Medulla oblongata (tissue), 1 donor: ENCODE measurements around the gene NEURL1.
"Not testable (repeated sequence)": the region's sequence is repeated elsewhere in the genome, so short reads cannot be mapped to it uniquely, and the experiment has no call there.

Experiments used
- DNase-seq: peaks from one replicate; pipeline ENCODE4 v3.0.0-alpha.2; 2015; ENCODE audit errors: extremely low spot score

The NEURL1 gene

DNA sequence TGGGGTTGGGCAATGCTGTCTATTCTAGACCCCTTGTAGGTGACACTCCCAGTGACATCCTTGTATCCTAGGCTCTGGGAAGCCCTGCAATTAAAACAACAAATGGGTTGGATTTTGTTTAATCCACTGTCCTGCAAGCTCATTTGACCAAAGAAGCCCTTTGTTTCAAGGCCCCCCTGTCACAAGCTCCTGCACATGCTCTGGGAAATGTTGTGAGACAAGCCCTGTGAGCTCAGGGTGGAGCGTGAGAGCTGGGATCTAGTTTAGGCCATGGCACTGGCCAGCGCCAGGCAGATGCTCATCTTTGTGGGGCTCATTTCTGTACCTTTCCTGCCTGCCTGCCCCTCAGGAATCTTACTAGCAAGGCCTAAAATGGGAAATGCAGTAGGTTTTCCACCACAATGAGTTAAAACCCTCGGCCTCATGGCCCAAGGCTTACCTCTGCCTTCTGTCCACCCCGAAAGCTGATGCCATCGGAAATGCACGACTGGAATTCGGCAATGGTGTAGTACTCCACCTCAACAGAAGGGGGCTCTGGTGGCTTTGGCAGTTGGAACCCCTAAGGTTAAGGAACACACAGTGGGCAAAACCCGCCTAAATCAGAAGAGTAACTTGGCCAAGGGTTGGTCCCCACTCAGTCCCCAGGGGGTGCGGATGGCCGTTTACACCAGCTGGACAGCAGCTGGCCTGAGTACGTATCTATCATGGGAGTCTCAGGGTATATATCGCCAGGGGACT, 112.0 kb downstream of the NEURL1 start:
- peak; percentile 66 for DNase-seq

DNA sequence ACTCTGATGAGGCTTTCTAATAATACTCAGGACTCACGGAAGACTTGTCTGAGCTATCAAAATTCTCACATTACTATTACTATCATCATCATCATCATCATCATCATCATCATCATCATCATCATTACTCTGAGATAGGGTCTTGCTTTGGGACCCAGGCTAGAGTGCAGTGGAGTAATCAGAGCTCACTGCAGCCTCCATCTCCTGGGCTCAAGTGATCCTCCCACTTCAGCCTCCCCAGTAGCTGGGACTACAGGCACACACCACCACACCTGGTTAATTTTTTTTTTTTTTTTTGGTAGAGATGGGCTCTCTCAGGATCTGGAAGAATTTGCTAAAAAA, 112.6 kb downstream of the NEURL1 start:
- not testable (repeated sequence) for DNase-seq

DNA sequence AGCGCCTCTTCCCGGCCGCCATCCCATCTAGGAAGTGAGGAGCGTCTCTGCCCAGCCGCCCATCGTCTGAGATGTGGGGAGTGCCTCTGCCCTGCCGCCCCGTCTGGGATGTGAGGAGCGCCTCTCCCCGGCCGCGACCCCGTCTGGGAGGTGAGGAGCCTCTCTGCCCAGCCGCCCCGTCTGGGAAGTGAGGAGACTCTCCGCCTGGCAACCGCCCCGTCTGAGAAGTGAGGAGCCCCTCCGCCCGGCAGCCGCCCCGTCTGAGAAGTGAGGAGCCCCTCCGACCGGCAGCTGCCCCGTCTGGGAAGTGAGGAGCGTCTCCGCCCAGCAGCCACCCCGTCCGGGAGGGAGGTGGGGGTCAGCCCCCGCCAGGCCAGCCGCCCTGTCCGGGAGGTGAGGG, 113.5 kb downstream of the NEURL1 start:
- DNase-seq = not testable (repeated sequence)

DNA sequence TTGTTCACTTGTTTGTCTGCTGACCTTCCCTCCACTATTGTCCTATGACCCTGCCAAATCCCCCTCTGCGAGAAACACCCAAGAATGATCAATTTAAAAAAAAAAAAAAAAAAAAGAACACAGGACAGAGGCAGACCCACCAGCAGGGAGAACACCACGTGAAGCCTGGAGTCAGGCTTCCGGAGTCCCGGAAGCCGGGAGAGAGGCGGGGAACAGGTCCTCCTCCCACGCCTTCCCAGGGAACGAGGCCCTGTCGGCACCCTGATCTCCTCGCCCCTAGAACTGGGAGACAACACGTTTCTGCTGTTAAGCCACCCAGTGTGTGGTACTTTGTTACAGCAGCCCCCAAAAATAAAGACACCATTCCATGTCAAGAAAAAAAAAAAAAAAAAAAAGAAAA, 114.6 kb downstream of the NEURL1 start:
- not testable (repeated sequence) for DNase-seq

DNA sequence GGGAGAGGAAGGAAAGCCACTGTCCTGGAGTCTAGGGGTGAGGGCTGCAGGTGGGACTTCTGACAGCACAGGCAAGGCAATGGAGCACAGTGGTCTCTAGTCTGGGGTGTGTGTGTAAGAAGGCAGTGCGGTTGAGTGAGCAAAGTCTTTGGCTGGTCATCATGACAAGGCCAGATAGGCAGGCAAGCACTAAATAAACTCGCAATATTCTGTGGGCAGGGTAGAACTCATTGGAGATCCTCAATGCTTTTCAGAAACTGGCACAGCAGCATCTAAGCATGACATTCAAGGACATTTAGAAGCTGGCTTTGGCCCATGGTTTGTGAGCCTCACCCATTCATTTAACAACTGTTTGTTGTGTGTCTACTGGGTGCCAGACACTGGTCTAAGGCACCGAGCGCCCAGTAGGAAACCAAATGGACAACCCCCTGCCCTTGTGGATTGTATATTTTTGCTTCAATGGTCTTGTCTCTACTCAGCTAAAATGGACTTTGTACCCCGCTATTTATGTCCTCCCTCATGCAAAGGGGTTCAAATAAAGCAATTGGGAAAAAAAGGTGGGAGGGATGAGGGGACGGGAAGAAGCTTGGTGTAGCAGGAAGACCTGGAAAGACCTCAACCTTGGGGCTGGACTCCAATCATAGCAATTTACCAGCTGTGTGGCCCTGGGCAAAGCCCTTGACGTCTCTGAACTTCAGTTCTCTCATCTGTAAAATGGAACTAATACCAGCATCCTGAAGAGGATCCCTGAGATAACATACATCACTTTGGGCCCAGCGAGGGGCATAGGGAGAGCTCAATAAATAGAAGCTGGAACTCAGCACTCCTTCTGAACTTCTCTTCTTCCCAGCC, 116.0 kb downstream of the NEURL1 start:
- no peak for DNase-seq

DNA sequence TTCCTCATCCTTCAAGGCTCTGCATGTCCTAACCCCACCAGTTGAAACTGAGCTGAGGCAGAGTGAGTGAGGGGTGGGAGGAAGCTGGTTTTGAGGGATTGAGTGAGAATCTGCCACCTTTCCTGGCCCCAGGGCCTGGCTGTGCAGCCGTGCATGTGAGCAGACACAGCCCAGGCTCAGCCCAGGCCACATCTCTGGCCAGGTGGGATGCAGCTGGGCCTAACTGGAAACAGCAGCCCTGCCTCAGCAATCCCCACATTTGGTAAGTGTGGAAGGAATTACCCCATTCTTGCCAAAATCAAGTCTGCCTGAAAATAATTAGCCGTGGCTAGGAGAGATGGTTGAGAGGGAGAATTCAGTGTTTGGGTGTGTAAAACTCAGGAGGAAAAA, 116.6 kb downstream of the NEURL1 start:
- no peak for DNase-seq

DNA sequence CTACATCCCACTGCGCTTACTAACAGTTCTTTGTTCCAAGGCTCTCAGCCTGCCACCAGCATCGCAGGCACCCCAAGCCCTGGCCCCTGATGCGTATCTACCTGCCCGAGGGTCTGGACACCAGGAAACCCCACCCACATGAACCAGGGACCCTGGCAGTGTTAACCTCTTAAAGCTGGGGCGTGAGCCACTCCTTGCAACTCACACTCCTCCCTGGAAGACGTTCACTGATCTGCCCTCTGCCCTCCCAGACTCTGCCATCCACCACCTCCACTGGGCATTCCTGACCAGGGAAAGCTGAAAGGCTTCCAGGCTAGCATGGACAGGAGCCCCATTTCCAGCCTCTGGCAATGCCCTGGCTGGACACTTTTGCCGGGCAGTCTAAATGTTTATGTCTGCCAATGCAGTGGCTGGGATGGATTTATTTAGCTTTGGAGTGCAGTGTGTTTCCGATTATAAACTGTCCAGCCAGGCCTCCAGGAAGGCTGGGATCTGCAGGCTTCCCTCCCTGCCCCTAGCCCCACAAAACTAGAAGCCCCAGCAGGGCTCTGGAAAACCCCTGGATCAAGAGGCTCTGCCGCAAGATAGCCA, 117.5 kb downstream of the NEURL1 start:
- DNase-seq = no peak

DNA sequence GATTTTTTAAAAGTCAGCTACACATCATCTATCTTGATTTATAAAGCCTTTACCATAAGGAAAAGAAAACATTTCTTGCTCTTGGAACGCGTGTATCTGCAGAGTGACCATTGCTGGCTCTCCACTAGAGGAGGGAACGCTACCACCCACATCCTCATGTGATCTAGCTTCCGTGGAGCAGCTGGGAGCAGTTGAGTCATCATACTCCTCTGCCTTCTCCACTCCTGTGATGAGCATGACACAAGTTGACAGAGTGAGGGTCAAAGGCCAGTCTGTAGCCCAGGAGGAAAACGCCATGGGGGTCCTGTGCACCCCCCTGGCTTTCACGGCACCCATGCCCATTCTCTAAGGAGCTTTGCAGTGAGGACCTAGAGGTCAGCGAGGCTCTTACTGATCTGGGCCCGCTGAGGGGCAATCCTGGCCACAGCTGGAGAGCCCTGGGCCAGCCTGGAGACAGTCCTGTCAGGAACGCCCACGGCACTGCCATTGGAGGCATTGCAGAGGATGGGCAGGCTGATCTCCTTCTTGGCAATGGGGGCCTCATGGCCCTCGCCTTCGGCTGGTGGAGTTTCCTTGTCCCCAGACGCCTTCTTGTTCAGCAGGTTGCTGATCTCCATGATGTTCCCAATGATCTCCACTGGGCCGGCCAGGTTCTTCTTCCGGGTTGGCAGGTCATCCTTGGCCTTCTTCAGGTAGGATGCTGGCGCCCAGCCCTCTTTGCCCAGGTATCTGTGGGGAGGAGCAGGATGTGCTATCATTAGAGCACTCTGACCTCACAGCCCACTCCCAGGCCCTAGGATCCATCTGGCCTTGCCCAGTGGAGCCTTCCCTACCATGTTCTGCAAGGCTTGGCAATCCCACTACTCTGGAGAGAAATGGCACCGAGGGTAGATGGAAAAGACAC, 119.2 kb downstream of the NEURL1 start:
- peak; percentile 49 for DNase-seq

DNA sequence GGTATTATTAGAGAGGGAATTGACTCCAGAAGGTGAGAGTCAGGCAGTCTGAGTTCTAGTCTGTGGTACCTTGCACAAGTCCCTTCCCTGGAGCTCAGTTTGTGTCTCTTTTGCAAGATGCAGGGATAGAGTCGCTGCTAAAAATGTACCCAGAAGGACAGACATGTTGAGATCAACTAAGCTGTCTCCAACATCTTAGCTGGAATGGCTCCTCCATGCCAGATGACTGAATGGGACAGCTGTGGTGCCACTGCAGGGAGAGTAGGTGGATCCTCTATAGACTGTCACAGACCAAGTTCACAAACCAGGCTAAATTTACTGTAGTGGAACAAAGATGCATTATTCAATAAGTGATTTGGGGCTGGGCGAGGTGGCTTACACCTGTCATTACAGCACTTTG, 120.1 kb downstream of the NEURL1 start:
- DNase-seq = no peak

DNA sequence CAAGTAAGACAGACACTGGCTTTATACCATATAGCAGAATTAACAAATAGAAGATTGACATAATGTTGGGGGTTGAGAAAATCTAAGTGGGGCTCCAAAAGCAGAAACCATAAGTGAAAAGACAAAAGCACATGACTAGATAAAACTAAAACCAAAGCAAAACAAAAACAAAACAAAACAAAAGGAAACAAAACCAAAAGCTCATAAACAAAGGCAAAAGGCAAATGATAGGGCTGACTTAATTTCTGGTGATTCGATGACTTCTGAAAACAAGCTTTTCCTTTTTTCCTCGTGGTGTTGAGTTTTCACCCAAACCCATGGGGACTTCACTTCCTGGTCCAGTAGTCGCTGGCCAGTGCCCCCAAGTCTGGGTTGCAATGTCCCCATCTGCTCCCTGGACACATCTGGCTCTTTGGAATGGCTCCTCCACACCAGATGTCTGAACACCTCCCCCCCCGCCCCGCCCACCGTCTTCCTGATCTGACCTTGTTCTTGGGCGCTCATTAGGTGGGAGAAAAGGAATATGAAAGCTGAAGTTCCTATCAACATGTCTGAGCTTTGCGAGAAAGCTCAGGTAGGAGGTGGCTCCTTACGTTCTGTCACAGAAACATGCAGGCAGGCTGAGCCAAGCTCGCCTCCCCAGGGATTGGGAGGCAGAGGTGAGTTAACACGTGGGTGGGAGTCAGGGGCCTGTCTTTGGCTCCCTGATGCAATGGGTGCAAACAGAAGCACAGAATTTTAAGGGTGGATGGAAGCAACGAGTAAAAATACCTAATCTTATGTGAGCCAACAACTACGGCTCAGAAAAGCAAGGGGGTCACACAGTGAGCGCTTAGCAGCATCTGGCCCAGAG, 121.0 kb downstream of the NEURL1 start:
- no peak for DNase-seq

DNA sequence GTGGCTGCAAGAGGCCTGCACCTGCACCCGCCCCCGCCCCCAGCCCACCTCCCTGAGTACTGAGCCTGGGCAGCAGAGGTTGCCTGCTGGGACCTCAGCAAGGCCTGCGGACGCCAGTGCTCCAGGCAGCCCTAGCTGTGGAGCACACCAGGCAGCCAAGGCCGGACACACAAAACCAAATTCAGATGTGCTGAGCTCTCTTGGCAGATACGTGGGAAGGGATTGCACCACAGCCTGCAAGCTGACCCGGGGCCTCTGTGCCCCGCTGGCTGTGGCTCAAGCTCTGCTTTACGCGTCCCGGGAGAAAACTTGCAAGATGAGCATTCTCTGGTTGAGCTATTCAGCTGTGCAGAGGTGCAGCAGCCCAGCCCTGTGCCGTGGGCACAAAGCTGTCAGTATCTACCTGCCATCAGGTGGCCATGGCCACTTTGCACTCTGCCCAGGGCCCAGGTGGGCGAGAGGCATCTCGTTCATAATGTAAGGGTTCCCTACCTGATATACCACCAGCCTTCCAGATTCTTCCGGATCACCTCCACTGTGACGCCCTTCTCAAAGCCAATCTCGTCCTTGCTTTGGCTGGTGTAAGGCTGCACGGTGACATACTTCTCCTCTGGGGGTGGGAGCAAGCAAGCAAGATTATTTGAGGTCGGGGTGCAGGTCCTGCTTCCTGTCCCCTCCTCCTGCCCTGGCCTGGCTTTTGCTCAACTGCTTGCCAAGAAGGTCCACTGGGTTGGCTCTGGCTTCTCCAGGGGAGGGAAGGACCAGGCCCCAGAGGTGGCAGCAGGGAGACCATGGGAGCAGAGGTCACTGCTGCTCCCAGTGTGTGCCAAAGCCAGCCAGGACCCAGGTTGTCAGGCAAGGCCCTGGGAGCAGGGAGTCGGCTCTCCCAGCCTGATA, 123.4 kb downstream of the NEURL1 start:
- DNase-seq = no peak

DNA sequence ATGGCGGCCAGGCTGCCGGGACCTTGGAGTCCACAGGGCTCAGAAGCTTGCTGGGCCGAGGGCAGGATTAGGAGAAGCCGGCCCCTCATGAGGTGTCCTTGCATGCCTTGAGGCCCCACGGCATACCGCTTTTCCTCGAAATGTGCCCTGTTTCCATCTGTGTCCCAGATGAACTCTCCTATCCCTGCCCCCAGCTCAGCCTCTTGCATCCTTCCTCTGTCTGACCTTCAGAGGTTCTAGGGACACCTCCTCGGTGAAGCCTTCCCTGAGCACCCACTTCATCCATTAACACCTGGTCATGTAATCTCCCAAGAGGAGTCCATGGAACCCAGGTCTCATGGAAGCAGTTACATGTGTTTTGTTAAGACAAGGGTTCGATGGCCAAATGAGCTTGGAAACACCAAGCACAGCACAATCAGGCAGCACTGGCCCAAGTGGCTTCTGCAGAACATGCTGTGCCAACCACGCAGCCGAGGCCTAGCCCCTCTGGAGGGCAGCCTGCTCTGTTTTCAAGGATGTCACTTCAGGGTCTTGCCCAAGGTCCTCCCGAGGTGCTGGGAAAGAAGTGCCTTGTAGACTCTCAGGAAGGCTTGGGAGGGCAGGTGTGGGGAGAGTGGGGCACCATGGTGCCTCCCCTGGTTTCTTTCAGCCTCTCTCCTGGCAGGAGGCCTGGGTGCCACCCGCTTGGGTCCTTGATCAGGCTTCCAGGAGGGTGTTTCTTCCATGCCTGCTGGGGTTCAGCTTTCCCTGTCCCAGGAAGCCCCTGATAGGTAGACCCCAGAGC, 124.3 kb downstream of the NEURL1 start:
- no peak for DNase-seq

DNA sequence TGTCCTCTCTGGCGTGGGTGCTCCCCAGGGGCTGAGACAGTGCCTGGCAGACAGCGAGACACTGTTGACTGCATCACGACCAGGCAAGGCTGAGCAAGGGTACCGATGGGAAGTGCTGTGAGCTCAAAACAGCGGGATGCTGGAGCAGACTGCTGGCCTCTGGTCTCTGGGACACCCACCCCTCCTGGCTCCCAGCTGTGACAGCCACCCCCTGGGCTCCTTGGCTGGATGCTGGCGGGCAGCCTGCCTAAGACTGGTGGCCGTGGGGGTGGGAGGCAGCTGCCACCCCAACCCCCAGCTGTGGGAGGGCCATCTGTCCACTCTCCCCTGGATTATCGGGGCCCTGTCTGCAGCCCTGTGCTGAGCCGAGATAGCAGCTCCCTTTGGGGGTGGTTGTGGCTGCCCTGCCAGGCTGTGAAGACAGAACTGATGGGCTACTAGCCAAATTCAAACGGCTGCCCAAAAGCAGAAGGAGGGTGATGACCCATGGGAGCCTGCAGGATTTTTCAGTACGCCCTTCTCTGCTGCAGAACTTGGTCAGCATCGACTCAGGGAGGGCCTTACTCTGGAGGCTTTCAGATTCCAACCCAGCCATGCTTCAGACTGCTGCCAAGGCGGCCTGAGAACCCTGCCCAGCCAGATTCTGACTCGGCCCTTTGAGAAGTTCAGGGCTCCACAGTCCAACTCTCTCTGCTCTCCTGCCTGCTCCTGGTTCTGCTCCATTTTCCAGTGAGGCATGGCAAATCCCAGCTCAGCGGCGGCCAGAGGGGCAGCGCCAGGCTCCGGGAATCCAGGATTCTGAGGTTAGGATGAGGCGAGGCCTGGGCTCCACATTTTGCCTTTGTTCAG, 125.3 kb downstream of the NEURL1 start:
- peak; percentile 86 for DNase-seq

DNA sequence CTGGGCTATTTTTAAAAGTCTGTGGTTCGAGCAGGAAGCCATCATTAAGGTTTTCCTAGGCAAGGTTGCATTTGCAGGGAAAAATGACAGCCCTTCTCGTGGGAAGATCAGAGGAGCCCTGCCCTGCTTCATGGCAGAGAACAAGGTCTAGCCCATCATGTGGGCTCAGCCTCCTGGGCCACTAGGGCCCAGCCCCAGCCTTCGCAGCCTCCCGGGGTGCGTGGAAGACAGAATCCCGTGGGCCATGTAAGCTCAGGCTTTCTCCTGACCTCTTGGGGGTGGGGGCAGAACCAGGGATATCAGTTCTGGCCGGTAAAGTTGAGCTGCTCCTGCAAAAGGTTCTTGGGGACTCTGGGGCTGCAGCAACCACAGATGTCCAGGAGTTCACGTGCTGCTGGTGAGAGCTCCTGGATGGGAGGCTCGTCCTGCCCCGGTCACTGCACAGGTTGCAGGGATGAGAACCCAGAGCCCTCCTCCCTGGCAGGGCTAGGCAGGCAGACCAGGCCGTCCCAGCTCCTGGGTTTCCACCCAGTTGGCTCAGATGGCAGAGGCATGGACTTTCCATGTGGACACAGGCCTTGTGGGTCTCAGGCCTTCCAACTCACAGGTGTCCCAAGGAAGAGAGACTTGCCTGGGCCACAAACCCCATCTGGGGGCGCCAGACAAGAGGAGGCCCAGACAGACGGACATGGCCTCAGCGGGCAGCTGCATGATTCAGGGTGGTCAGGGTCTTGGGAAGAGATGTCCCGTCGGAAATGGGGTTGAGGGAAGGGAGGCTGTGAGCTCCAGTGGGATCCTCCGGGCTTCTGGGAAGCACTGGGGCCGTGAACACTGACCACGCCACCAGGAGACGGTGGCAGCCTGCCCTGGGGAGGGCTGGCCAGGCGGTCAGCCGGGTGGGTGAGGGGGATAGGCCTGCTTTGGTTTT, 126.2 kb downstream of the NEURL1 start:
- DNase-seq = no peak

DNA sequence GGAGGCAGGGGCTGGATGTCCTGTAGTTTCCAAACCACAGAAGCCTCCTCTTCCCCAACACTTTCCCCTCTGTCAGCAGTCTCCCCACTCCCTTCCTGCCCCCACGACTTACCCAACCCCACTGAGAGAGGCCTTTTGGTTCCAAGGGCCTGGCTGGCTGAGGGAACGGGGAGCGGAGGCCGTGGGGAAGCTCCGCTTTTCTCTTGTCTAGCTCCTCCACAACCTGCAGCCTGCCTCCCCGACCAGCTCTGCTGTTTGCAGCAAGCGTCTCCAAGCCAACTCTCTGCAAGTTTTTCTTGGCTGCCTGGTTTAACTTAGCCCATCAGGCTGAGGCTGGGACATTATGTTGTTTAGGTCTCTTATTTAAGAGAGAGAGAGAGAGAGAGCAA, 126.8 kb downstream of the NEURL1 start:
- DNase-seq = no peak

DNA sequence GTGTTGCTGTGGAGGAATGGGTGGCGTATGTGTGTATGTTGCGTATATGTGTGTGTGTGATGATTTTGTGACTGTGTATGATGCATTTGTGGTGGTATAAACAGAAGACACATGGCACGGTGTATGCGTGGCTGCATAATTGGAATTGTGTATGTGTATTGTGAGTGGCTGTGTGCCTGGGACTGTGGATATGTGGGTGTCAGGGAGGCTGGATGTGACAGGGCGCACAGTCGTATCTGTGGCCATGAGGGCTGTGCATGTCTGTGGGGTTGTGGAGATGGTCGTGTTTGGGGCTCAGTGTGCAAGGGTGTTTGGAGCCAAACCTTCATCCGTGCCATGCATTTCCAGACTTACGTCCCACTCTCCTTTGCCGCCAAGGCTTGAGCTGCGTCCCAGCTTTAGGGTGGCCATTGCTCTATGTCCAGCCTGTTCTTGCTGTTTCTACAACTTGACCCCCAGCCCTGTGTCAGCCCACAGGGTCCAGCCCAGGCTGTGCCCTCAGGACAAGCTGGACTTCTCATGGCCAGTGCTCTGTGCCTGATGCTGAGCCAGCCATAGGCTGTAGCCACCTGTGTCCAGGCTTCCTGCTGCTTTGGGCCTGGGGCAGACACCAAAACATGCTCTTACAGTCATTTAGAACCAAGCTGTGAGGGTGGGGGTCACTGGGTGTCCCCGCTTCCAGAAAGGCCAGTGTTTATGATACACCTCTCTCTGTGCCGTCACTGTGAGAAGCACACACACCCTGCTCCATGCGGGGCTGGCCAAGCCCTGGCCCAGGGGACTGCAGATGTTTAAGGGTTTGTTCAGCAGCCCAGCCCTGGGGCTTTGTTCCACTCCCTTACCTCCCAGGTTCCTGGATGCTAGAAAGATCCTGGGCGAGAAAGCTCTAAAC, 127.6 kb downstream of the NEURL1 start:
- no peak for DNase-seq
